Activated CD8-positive, alpha-beta T cell treated with anti-CD3 and anti-CD28 coated beads for 36 hours (primary cell): ENCODE measurements around the gene TMA7. TPM values are rescaled to one million over a fixed set of nuclear protein-coding genes. Genes with fewer than 3 reads are reported as not detected.

Experiments used
- ATAC-seq: fragments of 200-7000 bp; cut with Tn5 transposase; one replicate; pipeline ENCODE4 v1.10.0; 2021; ENCODE audit warnings: mild to moderate bottlenecking, moderate library complexity
- CTCF ChIA-PET: fragments of 350-600 bp; sonication (Branson Sonifier 250); formaldehyde crosslinking; loops from one replicate; lab custom pipeline; 2021; ENCODE audit warnings: antibody characterized with exemption; lab: Charles Lee
- POLR2A ChIA-PET: fragments of 350-600 bp; sonication (Branson Sonifier 250); formaldehyde crosslinking; loops from one replicate; lab custom pipeline; 2021; ENCODE audit warnings: antibody characterized with exemption; lab: Charles Lee
- DNase-seq: peaks from one replicate; pipeline ENCODE4 v3.0.0-alpha.2; 2020
- H3K27ac Mint-ChIP-seq: one replicate; pipeline ENCODE4 v1.8.0; 2021; ENCODE audit warnings: mild to moderate bottlenecking, mixed read lengths
- H3K27me3 Mint-ChIP-seq: one replicate; pipeline ENCODE4 v1.8.0; 2021; ENCODE audit warnings: mixed read lengths
- H3K36me3 Mint-ChIP-seq: one replicate; pipeline ENCODE4 v1.8.0; 2021; ENCODE audit warnings: low read depth, mixed read lengths
- H3K4me1 Mint-ChIP-seq: one replicate; pipeline ENCODE4 v1.8.0; 2021; ENCODE audit warnings: low read depth, mixed read lengths
- H3K4me3 Mint-ChIP-seq: one replicate; pipeline ENCODE4 v1.8.0; 2021; ENCODE audit warnings: mild to moderate bottlenecking, moderate library complexity, mixed read lengths
- H3K9me3 Mint-ChIP-seq: one replicate; pipeline ENCODE4 v1.8.0; 2021; ENCODE audit warnings: mixed read lengths
- CTCF ChIP-seq: fragments of 200-600 bp; IDR thresholded peaks from one replicate; pipeline ENCODE4 v1.8.0; 2022; ENCODE audit warnings: antibody characterized with exemption, mild to moderate bottlenecking
- intact Hi-C: fragments of 100-400 bp; cut with micrococcal nuclease; formaldehyde crosslinking; loops from one replicate; pipeline ENCODE4 v1.10.0; 2022
- total RNA-seq, 2 experiments: library from RNA; stranded (reverse); gene quantifications; one replicate each; pipeline ENCODE4 v1.2.3, GENCODE V29; 2021

Gene TMA7
- total RNA-seq, 2 experiments from 2014 or later = 312 to 334 TPM

GRCh38 chr3:48420561-48420960 is 19.5 kb upstream of the TMA7 start:
- TF ChIP-seq CTCF = no peak
- DNase-seq (no peak), ATAC-seq (no peak)
- Mint-ChIP-seq H3K4me3 (no peak overlapping the region), H3K4me1 (no peaks in the 10 kb centered on the region), H3K9me3 (no peaks in the 10 kb centered on the region), H3K27ac (no peak overlapping the region), H3K36me3 (no peaks in the 10 kb centered on the region), H3K27me3 (no peaks in the 10 kb centered on the region)
- CTCF ChIA-PET = interaction anchor here (4.4 kb wide), 1 partner anchor 16 kb away, joined by 27 read pairs; no protein-coding TSS in a partner anchor
- intact Hi-C loops = no loop called here
- POLR2A ChIA-PET = no interaction called here

- POLR2A ChIA-PET = interaction anchor here (1.0 to 1.5 kb wide), 2 partner anchors 17 to 154 kb away, joined by 3 read pairs; no protein-coding TSS in a partner anchor
- Mint-ChIP-seq H3K4me1 (no peaks in the 10 kb centered on the region), H3K27me3 (no peaks in the 10 kb centered on the region), H3K36me3 (no peaks in the 10 kb centered on the region), H3K4me3 (no peak overlapping the region), H3K9me3 (no peaks in the 10 kb centered on the region), H3K27ac (no peak overlapping the region)
- ATAC-seq (no peak), DNase-seq (peak; percentile 16)
- no peak for TF ChIP-seq CTCF
- intact Hi-C loops = no loop called here
- CTCF ChIA-PET = interaction anchor here (0.8 to 3.4 kb wide), 4 partner anchors 10 to 144 kb away, joined by 3 to 18 read pairs (median 10); no protein-coding TSS in a partner anchor
Observed at GRCh38 chr3:48422272-48422671, 17.8 kb upstream of the TMA7 start.

DNA sequence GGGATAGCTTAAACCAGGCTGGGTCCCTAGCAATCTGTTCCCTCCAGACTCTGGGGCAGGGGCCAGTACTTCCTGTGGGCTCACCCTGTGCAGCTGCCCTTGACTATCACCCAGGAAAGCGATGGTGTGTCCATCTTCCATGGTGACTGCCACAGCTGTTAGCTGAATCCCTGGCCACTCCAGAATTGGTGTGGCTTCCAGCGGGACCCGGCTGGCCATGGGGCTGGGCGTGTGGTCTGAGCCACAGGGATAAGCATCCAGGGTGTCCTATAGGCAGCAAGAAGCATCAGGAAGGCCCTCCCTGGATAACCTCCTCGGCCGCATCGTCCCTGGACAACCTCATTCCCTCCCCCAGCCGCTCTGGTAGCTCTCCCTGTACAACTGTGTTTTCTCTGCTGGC is 17.4 kb upstream of the TMA7 start:
- TF ChIP-seq CTCF = no peak
- CTCF ChIA-PET = interaction anchor here (0.8 to 3.4 kb wide), 4 partner anchors 10 to 145 kb away, joined by 3 to 18 read pairs (median 10); no protein-coding TSS in a partner anchor

DNA sequence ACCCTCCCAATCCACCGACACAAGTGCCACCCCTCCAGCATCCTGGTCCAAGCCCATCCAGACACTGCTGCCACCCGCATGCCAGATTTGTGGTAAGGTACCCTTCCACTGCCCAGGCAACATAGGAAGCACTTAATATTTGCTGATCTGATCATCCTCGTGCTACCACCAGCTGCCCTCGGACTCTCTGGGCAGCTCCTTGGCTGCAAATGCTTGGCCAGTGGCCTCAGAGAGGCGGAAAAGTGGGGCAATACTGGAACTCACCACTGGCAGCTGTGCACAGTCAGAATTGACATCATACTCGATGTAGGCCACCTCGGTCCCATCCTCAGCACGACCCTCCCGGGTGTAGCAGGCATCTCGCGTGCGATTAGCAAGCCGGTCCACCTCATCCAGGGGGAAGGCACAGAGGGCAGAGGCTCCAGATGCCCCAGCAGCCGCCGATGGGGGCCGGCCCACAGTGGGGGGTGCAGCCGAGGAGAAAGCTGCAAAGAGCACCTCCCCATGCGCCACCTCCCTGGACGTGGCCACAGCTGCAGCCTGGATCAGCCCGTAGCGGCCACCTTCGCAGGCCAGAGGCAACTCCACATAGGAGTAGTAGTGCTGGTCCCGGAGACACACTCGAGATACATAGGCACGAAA is 16.7 kb upstream of the TMA7 start:
- no peaks in the 10 kb centered on the region for H3K9me3 Mint-ChIP-seq
- CTCF ChIA-PET = interaction anchor here (1.2 to 3.4 kb wide), 5 partner anchors 9 to 36 kb away, joined by 3 to 18 read pairs (median 7); no protein-coding TSS in a partner anchor

More for the DNA sequence above, 17.4 kb upstream of the TMA7 start:
- POLR2A ChIA-PET = interaction anchor here (1.0 to 1.5 kb wide), 2 partner anchors 17 to 155 kb away, joined by 3 read pairs; no protein-coding TSS in a partner anchor
- H3K4me3 Mint-ChIP-seq = no peak overlapping the region
- no peaks in the 10 kb centered on the region for H3K4me1 Mint-ChIP-seq
- H3K36me3 Mint-ChIP-seq = no peaks in the 10 kb centered on the region
- no peak for ATAC-seq
- intact Hi-C loops = no loop called here
- DNase-seq = no peak
- no peaks in the 10 kb centered on the region for H3K27me3 Mint-ChIP-seq
- no peaks in the 10 kb centered on the region for H3K9me3 Mint-ChIP-seq
- no peak overlapping the region for H3K27ac Mint-ChIP-seq

More for the DNA sequence above, 16.7 kb upstream of the TMA7 start:
- Mint-ChIP-seq H3K4me3 (no peak overlapping the region), H3K4me1 (no peaks in the 10 kb centered on the region), H3K27me3 (peaks cover 6% of the 10 kb centered on the region), H3K27ac (no peak overlapping the region), H3K36me3 (no peaks in the 10 kb centered on the region)
- intact Hi-C loops = no loop called here
- DNase-seq (no peak), ATAC-seq (no peak)
- no peak for TF ChIP-seq CTCF
- POLR2A ChIA-PET = interaction anchor here (0.6 to 1.5 kb wide), 3 partner anchors 13 to 155 kb away, joined by 3 read pairs; no protein-coding TSS in a partner anchor
